ENCODE measurements around the gene POLA1.

Gene POLA1

GRCh38 chrX:24920769-24921168, 227.1 kb downstream of the POLA1 start:
- H3K4me3 ChIP-seq (replicated peaks; ENCODE audit: insufficient read depth, low read length) = no peak overlapping the region
- no peak for DNase-seq (ENCODE audit: low read depth in 1 of 2, low spot score in 1 of 2)
- TF ChIP-seq SPI1 (IDR thresholded peaks at IDR 0.05; ENCODE audit: borderline replicate concordance, low read depth) = no peak
- no peak overlapping the region for H3K27ac ChIP-seq (replicated peaks)
- no peaks in the 10 kb centered on the region for H3K27me3 ChIP-seq (ENCODE audit: insufficient read depth, poor library complexity, severe bottlenecking)

DNA sequence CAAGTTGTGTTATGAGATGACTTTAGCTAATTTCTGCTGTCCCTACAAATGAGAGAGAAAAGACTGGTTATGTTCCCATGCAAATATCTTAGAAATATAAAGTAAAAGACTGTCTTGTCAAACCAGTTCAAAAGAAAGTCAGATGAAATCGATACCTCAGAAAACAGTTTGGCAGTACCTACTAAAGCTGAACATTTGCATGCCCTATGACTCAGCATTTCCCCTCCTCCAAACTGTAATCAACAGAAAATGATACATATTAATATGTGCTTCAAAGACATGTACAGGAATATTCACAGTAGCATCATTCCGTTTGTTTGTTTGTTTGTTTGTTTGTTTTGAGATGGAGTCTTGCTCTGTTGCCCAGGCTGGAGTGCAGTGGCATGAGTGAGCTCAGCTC, 231.7 kb downstream of the POLA1 start:
- no peaks in the 10 kb centered on the region for H3K27me3 ChIP-seq (ENCODE audit: insufficient read depth, poor library complexity, severe bottlenecking)
- H3K4me3 ChIP-seq (replicated peaks; ENCODE audit: insufficient read depth, low read length) = no peak overlapping the region
- no peak for DNase-seq (ENCODE audit: low read depth in 1 of 2, low spot score in 1 of 2)
- TF ChIP-seq POLR2AphosphoS5 (IDR thresholded peaks at IDR 0.05; ENCODE audit: low read depth) (no peak), SPI1 (IDR thresholded peaks at IDR 0.05; ENCODE audit: borderline replicate concordance, low read depth) (no peak), GABPA (IDR thresholded peaks at IDR 0.05; ENCODE audit: low read depth) (no peak), REST (IDR thresholded peaks at IDR 0.05; ENCODE audit: insufficient replicate concordance, low read depth) (no peak)
- TF ChIP-seq, protein P1, sequence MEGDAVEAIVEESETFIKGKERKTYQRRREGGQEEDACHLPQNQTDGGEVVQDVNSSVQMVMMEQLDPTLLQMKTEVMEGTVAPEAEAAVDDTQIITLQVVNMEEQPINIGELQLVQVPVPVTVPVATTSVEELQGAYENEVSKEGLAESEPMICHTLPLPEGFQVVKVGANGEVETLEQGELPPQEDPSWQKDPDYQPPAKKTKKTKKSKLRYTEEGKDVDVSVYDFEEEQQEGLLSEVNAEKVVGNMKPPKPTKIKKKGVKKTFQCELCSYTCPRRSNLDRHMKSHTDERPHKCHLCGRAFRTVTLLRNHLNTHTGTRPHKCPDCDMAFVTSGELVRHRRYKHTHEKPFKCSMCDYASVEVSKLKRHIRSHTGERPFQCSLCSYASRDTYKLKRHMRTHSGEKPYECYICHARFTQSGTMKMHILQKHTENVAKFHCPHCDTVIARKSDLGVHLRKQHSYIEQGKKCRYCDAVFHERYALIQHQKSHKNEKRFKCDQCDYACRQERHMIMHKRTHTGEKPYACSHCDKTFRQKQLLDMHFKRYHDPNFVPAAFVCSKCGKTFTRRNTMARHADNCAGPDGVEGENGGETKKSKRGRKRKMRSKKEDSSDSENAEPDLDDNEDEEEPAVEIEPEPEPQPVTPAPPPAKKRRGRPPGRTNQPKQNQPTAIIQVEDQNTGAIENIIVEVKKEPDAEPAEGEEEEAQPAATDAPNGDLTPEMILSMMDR (IDR thresholded peaks at IDR 0.05; ENCODE audit: insufficient read depth, low read length) = no peak
- no peak overlapping the region for H3K27ac ChIP-seq (replicated peaks)

GRCh38 chrX:24927372-24927771, 233.7 kb downstream of the POLA1 start:
- no peak for DNase-seq (ENCODE audit: low read depth in 1 of 2, low spot score in 1 of 2)
- Histone ChIP-seq H3K27ac (replicated peaks) (no peak overlapping the region), H3K4me3 (replicated peaks; ENCODE audit: insufficient read depth, low read length) (no peak overlapping the region), H3K27me3 (ENCODE audit: insufficient read depth, poor library complexity, severe bottlenecking) (no peaks in the 10 kb centered on the region)
- TF ChIP-seq REST (IDR thresholded peaks at IDR 0.05; ENCODE audit: insufficient replicate concordance, low read depth) = no peak
- TF ChIP-seq, protein P1 (IDR thresholded peaks at IDR 0.05; ENCODE audit: insufficient read depth, low read length) = no peak
- TF ChIP-seq GABPA (IDR thresholded peaks at IDR 0.05; ENCODE audit: low read depth) = no peak
- no peak for TF ChIP-seq SPI1 (IDR thresholded peaks at IDR 0.05; ENCODE audit: borderline replicate concordance, low read depth)
- no peak for TF ChIP-seq POLR2AphosphoS5 (IDR thresholded peaks at IDR 0.05; ENCODE audit: low read depth)

GRCh38 chrX:24928114-24928513, 234.4 kb downstream of the POLA1 start:
- no peak overlapping the region for H3K27ac ChIP-seq (replicated peaks)
- DNase-seq (ENCODE audit: low read depth in 1 of 2, low spot score in 1 of 2) = no peak
- H3K27me3 ChIP-seq (ENCODE audit: insufficient read depth, poor library complexity, severe bottlenecking) = no peaks in the 10 kb centered on the region
- TF ChIP-seq, protein P1 (IDR thresholded peaks at IDR 0.05; ENCODE audit: insufficient read depth, low read length) = no peak
- TF ChIP-seq GABPA (IDR thresholded peaks at IDR 0.05; ENCODE audit: low read depth) (no peak), POLR2AphosphoS5 (IDR thresholded peaks at IDR 0.05; ENCODE audit: low read depth) (no peak), SPI1 (IDR thresholded peaks at IDR 0.05; ENCODE audit: borderline replicate concordance, low read depth) (no peak), REST (IDR thresholded peaks at IDR 0.05; ENCODE audit: insufficient replicate concordance, low read depth) (no peak)
- no peak overlapping the region for H3K4me3 ChIP-seq (replicated peaks; ENCODE audit: insufficient read depth, low read length)

All from HL-60 (cell line).